Left lung (tissue), 10 donors: Measurements from ENCODE around the gene MYH9. TPM values are rescaled to one million over a fixed set of nuclear protein-coding genes. Genes with fewer than 3 reads are reported as not detected.
"Not testable (repeated sequence)": the region's sequence is repeated elsewhere in the genome, so short reads cannot be mapped to it uniquely, and the experiment has no call there.

Experiments used
- ATAC-seq: fragments of 200-7000 bp; cut with Tn5 transposase; one replicate; pipeline ENCODE4 v1.9.1; 2020; ENCODE audit warnings: moderate library complexity
- DNase-seq, 4 donors: peaks; one replicate each; pipeline ENCODE4 v3.0.0-alpha.2; 2013 to 2020
- H3K27ac ChIP-seq, 2 donors: fragments of 200-600 bp; sonication (generic) in 1 of 2; one replicate each; pipeline versions ENCODE4 v1.5.0 to v1.8.0; 2020 to 2021
- H3K27me3 ChIP-seq, 2 donors: fragments of 200-600 bp; sonication (generic) in 1 of 2; one replicate each; pipeline versions ENCODE4 v1.5.0 to v1.8.0; 2020 to 2021
- H3K36me3 ChIP-seq, 2 donors: fragments of 200-600 bp; sonication (generic) in 1 of 2; one replicate each; pipeline versions ENCODE4 v1.5.0 to v1.8.0; 2020 to 2021
- H3K4me1 ChIP-seq, 2 donors: fragments of 200-600 bp; one replicate each; pipeline ENCODE4 v1.8.0; 2021
- H3K4me3 ChIP-seq, 2 donors: fragments of 200-600 bp; sonication (generic) in 1 of 2; one replicate each; pipeline versions ENCODE4 v1.5.0 to v1.8.0; 2020 to 2021; ENCODE audit warnings: mild to moderate bottlenecking in 1 of 2
- H3K9me3 ChIP-seq, 2 donors: fragments of 200-600 bp; sonication (generic) in 1 of 2; one replicate each; pipeline versions ENCODE4 v1.5.0 to v1.8.0; 2020 to 2021
- intact Hi-C, 2 donors: fragments of 100-400 bp; cut with DNase I; formaldehyde crosslinking; loops; one replicate each; pipeline versions ENCODE4 v1.11.2 to v1.14.2; 2022
- polyA plus RNA-seq, 6 donors: library from polyadenylated mRNA; unstranded; fragments of 120-200 nt; gene quantifications; one replicate each; pipeline ENCODE4 v1.2.1, GENCODE V29; 2013; ENCODE audit not compliant: insufficient read length in 6 of 6
- total RNA-seq, 2 donors: library from RNA; stranded (reverse); fragmentation: NEBNext Ultra II Directional; extraction: Animal tissue kit (Norgen Biotek cat#: 25700); gene quantifications; one replicate each; pipeline ENCODE4 v1.2.1, GENCODE V29; 2021
- TF ChIP-seq, protein P1 (sequence below), 2 donors: fragments of 200-600 bp; sonication (generic) in 1 of 2; IDR thresholded peaks; one replicate each; pipeline versions ENCODE4 v1.5.0 to v1.8.0; 2021; ENCODE audit warnings: antibody characterized with exemption in 2 of 2
- donor health status: DM: no; HTN: yes; CAD: no.
- donor health status: DM: no; HTN: no; CAD: no.

The MYH9 gene
- total and polyA plus RNA-seq, 8 donors = 225 to 761 (median 270) TPM

DNA sequence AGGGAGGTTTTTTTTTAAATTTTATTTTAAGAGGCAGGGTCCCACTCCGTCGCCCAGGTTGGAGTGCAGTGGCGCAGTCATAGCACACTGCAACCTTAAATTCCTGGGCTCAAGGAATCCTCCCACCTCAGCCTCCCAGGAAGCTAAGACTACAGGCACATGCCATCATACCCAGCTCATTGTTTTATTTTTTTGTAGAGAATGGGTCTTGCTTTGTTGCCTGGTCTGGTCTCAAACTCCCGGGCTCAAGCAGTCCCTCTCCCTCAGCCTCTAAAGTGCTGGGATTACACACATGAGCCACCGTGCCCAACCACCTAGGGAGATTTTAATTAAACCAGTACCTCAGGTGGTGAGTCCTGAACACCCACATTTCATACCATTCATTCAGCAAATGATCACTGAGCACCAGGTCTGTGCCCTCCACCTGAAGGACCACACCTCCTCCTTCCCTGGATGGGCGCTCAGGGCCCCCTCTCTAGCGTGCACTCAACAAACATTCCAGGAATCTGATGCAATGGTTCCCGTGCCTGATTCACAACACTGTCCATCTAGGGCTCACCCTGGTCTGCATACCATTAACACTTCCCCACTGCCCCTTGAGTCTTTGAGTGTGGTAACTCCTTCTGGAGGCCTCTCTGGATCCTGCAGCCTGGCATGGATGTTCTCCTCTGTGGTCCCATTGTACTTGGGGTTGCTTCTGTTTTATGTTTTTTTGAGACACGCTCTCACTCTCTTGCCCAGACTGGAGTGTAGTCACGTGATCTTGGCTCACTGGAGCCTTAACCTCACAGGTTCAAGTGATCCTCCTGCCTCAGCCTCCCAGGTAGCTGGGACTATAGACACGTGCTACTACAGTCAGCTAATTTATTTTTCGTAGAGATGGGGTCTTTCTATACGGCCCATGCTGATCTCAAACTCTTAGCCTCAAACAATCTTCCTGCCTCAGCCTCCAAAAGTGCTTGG, 9.6 kb upstream of the MYH9 start:
- TF ChIP-seq, protein P1, sequence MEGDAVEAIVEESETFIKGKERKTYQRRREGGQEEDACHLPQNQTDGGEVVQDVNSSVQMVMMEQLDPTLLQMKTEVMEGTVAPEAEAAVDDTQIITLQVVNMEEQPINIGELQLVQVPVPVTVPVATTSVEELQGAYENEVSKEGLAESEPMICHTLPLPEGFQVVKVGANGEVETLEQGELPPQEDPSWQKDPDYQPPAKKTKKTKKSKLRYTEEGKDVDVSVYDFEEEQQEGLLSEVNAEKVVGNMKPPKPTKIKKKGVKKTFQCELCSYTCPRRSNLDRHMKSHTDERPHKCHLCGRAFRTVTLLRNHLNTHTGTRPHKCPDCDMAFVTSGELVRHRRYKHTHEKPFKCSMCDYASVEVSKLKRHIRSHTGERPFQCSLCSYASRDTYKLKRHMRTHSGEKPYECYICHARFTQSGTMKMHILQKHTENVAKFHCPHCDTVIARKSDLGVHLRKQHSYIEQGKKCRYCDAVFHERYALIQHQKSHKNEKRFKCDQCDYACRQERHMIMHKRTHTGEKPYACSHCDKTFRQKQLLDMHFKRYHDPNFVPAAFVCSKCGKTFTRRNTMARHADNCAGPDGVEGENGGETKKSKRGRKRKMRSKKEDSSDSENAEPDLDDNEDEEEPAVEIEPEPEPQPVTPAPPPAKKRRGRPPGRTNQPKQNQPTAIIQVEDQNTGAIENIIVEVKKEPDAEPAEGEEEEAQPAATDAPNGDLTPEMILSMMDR (IDR thresholded peaks at IDR 0.05) = no peak
- no peaks in the 10 kb centered on the region for H3K36me3 ChIP-seq
- peaks cover 11 to 70% of the 10 kb centered on the region in 2 donors for H3K4me1 ChIP-seq
- no peak overlapping the region for H3K4me3 ChIP-seq
- ATAC-seq (peak; percentile 75), DNase-seq (no peak)
- intact Hi-C loops = no loop called here
- H3K27me3 ChIP-seq = no peaks in the 10 kb centered on the region
- H3K27ac ChIP-seq = peak overlapping the region in 1 of 2 donors; percentile 48
- H3K9me3 ChIP-seq = no peaks in the 10 kb centered on the region

DNA sequence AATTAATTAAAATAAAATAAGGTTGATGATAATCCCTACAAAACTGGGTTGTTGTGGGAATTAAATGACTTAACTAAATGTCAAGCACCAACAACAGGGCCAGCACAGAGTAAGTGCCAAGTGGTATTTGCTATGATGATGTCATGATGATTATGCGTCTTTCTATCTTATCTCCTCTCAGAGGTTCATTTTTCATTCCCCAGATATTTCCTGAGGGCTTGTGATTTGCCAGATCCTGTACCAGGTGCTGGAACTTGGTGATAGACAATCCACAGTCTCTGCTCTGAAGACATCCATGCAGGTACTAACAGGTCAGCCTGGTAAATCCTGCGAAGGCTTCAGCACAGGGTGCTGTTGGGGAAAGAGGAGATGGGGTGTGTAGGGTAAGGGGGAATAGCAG, 8.1 kb upstream of the MYH9 start:
- ATAC-seq (no peak), DNase-seq (no peak)
- Histone ChIP-seq H3K27ac (no peak overlapping the region), H3K36me3 (no peaks in the 10 kb centered on the region), H3K9me3 (no peaks in the 10 kb centered on the region), H3K4me3 (no peak overlapping the region), H3K27me3 (no peaks in the 10 kb centered on the region), H3K4me1 (peaks cover 11 to 63% of the 10 kb centered on the region in 2 donors)
- intact Hi-C loops = no loop called here
- TF ChIP-seq, protein P1 (IDR thresholded peaks at IDR 0.05) = no peak

DNA sequence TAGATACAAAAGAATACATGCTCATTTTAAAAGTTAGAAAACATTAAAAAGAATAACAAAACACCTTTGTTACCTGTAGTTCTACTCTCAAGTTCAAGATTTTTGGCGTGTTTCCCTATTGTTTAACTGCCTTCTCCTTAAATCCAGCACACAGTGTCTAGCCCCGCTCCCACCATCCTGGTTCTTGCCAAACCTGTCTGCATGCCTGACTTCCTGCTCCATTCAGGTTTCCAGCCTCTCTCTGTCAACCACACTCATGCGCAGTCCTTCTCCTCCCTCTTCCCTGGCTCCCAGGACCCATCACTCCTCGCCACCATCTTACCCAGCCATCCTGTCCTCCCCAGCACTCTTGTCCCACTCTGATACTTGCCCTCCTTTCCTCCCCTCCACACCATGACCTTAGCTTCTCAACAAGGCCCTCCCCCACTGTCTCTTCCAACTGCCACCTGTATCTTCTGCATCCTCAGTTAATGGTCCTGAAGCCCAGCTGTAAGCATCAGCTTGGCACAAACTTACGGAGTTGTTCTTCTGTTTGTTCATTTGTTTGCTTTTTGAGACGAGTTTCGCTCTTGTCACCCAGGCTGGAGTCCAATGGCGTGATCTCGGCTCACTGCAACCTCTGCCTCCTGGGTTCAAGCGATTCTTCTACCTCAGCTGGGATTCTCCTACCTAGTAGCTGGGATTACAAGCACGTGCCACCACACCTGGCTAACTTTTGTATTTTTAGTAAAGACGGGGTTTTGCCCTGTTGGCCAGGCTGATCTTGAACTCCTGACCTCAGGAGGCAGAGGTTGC, 7.5 kb upstream of the MYH9 start:
- DNase-seq = peak in 1 of 4 donors; percentile 67
- no peaks in the 10 kb centered on the region for H3K36me3 ChIP-seq
- TF ChIP-seq, protein P1 (IDR thresholded peaks at IDR 0.05) = no peak
- H3K27ac ChIP-seq = peak overlapping the region in 1 of 2 donors; percentile 53
- peaks cover 11 to 64% of the 10 kb centered on the region in 2 donors for H3K4me1 ChIP-seq
- no peaks in the 10 kb centered on the region for H3K9me3 ChIP-seq
- no peak overlapping the region for H3K4me3 ChIP-seq
- peak; percentile 65 for ATAC-seq
- H3K27me3 ChIP-seq = no peaks in the 10 kb centered on the region
- intact Hi-C loops = no loop called here

DNA sequence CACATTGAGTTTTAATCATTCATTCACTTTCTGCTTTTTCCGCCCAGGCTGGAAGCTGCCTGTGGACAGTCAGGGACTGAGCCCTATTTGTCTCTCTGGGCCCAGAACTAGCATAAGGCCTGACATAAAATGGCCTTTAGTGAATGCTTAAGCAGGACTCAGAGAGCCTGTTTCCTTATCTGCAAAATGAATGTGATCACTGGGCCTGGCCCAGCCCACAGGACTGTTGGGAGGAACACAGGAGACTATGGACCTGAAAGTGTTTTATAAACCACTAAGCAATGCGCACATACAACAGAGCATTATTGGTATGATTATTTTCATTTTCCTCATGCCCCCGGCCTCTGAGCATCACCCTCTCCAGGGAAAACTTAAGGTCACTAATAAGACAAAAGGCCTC, 3.9 kb upstream of the MYH9 start:
- TF ChIP-seq, protein P1 (IDR thresholded peaks at IDR 0.05) = no peak
- Histone ChIP-seq H3K36me3 (no peaks in the 10 kb centered on the region), H3K4me3 (no peak overlapping the region), H3K27ac (no peak overlapping the region), H3K9me3 (no peaks in the 10 kb centered on the region), H3K4me1 (peaks cover 0 to 47% of the 10 kb centered on the region in 2 donors), H3K27me3 (no peaks in the 10 kb centered on the region)
- ATAC-seq (no peak), DNase-seq (no peak)
- intact Hi-C loops = no loop called here

- DNase-seq, H3K27me3 ChIP-seq, ATAC-seq, H3K9me3 ChIP-seq, H3K27ac ChIP-seq, H3K4me3 ChIP-seq, H3K36me3 ChIP-seq: not testable (repeated sequence)
- intact Hi-C loops = loop anchor here in 1 of 2 donors (10.0 kb wide), 1 partner anchor 54 kb away; no protein-coding TSS in a partner anchor
- H3K4me1 ChIP-seq = peaks cover 5 to 57% of the 10 kb centered on the region in 2 donors
Observed at GRCh38 chr22:36389122-36389521, 1.4 kb upstream of the MYH9 start.
